Femur (tissue), 1 donor: ENCODE data around the gene UBE4B.
A peak's percentile ranks its signal among the peaks of the same experiment; 100 is the strongest.
"Not testable (repeated sequence)": the region's sequence is repeated elsewhere in the genome, so short reads cannot be mapped to it uniquely, and the experiment has no call there.

Experiments used
- DNase-seq: peaks from one replicate; pipeline ENCODE4 v3.0.0-alpha.2; 2017

Gene UBE4B

DNA sequence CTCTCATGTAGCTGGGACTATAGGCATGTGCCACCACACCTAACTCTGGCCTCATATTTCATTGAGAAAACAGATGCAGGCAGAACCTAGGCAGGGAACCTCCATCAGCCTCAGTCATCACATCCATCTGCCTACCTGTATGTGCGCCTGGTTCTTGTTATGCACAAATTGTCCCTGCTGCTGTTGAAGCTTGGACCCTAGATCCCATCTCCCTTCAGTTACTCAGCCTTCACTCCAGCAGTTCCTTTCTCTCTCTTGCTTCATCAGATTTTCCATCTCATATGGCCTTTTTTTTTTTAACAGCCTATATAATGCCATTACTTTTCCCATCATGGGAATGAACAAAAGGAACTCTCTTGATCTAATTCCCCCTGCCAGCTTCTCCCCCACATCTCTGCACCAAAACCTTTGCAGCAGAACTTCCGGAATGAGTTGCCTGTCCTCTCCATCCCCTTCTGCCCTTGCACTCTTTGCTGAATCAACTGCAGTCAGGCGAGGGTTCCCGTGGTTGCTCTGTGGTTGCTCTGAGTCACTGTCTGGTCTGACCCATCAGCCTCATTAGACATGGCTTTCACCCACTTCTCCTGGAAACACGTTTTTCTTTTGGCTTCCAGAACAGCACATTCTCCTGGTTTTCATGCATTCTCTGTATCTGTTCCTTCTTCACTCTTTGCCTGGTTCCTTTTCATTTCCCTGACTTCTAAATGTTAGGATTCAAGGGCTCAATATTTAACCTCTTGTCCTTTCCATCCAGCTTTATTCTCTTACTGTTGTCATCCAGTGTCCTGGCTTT is 41.5 kb downstream of the UBE4B start:
- peak; percentile 56 for DNase-seq

- DNase-seq, result no peak
Measured at GRCh38 chr1:10074852-10075730, 42.3 kb downstream of the UBE4B start.

DNA sequence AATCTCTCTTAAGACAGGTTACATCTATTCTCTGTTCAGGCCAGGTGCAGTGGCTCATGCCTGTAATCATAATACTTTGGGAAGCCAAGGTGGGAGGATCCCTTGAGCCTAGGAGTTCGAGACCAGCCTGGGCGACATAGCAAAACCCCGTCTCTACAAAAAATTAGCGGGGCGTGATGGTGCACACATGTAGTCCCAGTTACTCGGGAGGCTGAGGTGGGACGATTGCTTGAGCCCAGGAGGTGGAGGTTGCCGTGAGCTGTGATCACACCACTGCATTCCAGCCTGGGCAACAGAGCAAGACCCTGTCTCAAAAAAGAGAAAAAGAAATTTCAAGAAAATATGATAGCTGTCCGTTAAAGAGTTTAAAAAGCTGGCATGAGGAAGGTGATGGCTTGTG is 43.0 kb downstream of the UBE4B start:
- DNase-seq, result no peak

DNA sequence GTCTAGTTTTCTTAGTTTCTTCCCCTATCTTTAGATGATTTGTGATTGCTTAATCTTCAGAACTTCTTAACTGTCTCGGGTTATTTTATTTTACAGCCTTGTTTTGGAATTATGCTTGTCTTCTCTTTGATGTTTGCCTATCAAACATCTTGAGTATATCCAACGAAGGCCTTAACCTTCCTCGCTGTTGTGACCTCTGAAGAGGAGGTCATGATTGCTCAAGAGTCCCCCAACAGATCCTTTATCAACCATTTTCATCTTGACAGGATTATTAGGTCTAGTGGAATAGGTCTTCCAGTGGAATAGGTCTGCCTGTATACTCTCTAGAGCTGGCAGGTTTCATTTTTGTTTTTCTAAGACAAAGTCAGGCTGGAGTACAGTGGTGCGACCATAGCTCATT is 45.7 kb downstream of the UBE4B start:
- DNase-seq, result no peak

DNA sequence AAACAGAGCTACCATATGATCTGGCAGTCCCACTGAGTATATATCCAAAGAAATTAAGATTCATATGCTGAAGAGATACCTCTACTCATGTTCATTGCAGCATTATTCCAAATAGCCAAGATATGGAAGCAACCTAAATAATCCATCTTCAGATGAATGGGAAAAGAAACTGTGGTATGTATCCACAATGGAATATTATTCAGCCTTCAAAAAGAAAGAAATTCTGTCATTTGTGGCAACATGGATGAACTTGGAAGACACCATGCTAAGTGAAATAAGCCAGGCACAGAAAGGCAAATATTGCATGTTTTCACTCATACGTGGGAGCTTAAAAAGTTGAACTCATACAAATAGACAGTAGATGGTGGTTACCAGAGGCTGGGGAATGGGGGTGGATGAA is 47.8 kb downstream of the UBE4B start:
- DNase-seq, result no peak

- no peak for DNase-seq
Measured at GRCh38 chr1:10082785-10083479, 50.2 kb downstream of the UBE4B start.

DNA sequence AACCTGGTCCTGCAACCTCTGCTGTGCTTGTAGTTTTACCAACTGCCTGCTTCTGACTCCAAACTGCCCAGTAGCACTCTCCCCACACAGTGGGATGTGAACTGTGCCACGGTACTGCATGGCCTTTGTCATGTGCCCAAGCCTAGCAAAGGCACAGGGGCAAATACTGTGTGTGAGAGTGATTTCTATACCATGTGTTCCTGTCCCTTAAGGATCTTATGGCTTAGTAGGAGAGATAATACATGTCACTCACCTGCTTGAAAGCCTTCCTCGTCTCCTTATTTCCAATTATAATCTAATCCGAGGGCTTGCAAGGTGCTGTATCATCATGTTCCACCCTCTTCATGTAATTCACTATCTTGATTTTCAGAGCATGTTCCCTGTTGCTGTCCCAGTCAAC is 51.3 kb downstream of the UBE4B start:
- no peak for DNase-seq

DNA sequence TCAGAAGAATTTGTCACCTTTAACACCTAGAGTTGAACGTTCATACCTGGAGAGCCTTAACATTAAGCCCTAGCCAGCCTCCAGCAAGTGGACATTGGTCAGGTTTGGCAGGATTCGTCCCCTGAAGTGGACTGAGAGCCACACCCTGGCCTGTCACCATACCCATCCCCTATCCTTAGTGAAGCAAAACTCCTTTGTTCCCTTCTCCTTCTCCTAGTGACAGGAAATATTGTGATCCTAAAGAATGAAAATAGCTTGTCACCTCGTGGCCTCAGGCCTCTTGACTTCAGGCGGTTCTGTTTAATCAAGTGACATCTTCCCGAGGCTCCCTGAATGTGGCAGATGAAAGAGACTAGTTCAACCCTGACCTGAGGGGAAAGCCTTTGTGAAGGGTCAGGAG is 52.3 kb downstream of the UBE4B start:
- DNase-seq, result no peak

- DNase-seq, result no peak
Measured at GRCh38 chr1:10087210-10087609, 54.5 kb downstream of the UBE4B start.

GRCh38 chr1:10101929-10102328 is 69.2 kb downstream of the UBE4B start:
- DNase-seq, result no peak

DNA sequence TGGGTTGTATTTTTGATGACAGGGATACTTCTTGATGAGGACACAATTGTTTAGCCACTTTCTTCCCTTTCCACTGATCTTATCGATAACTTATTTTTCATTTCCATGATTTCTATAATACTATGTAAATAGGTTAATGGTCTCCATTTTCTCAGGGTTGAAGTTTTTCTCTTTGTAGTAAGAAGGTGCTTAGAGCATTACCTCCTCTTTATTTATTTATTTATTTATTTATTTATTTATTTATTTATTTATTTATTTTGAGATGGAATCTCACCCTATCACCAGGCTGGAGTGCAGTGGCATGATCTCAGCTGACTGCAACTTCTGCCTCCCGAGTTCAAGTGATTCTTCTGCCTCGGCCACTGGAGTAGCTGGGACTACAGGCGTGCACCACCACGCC is 70.4 kb downstream of the UBE4B start:
- no peak for DNase-seq

DNA sequence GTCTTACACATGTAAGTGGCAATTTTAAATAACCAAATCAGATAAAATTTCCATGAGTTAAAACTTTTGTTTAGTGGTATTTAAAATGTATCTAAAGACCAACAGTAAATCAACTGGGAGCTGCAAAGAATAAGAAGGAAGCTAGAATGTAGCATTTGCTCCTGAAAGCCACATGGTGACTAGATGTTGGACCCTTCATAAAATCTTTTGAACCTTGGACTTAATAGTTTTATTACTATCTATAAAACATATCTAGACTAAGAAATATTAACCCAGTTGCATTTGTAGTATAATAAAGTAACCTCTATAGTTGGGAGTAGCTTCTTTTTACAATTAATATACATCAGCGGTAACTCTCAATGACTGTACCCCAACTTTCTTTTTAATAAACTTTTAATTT is 72.1 kb downstream of the UBE4B start:
- no peak for DNase-seq

GRCh38 chr1:10105484-10105883 is 72.7 kb downstream of the UBE4B start:
- DNase-seq, result no peak

- no peak for DNase-seq
Measured at GRCh38 chr1:10106241-10106640, 73.5 kb downstream of the UBE4B start.

- DNase-seq, result no peak
Measured at GRCh38 chr1:10106756-10107475, 74.2 kb downstream of the UBE4B start.

GRCh38 chr1:10107476-10107847 is 74.7 kb downstream of the UBE4B start:
- not testable (repeated sequence) for DNase-seq

GRCh38 chr1:10108134-10108663 is 75.4 kb downstream of the UBE4B start:
- DNase-seq, result no peak

GRCh38 chr1:10108948-10109708 is 76.4 kb downstream of the UBE4B start:
- DNase-seq, result no peak

GRCh38 chr1:10113501-10113900 is 80.7 kb downstream of the UBE4B start:
- no peak for DNase-seq

DNA sequence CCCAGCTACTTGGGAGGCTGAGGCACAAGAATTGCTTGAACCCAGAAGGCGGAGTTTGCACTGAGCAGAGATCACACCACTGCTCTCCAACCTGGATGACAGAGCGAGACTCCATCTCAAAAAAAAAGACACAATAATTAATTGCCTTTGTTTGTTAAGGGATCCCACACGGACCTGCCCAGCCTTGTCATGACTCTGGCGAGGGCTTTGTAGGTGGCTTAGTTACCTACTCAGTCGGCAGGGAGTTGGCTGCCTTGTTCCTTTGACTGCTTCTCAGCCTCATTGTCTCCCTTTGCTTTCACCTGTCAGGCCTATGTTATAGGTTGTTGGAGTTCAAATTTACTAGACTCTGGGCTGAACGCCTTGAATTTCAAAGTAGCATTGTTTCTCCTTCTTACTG is 82.0 kb downstream of the UBE4B start:
- DNase-seq, result no peak

DNA sequence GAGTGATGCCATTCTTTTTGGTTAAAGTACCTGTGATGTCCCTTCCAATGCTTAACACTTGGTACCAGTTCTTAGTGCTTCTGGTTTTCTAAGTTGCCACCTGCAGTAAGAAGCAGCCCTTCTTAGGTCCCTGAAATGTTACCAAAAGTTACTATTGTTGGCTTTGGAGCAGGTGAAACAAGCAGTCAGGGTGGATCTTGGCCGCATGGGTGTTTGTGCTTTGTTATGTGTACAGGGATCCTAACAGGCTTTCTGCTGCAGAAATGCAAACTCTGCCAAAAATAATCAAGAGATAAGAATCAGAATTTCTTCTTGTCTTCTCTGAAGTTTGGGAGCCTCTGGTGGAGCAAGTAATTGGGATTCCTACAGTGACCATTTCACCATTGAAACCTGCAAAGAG is 84.4 kb downstream of the UBE4B start:
- DNase-seq, result no peak

DNA sequence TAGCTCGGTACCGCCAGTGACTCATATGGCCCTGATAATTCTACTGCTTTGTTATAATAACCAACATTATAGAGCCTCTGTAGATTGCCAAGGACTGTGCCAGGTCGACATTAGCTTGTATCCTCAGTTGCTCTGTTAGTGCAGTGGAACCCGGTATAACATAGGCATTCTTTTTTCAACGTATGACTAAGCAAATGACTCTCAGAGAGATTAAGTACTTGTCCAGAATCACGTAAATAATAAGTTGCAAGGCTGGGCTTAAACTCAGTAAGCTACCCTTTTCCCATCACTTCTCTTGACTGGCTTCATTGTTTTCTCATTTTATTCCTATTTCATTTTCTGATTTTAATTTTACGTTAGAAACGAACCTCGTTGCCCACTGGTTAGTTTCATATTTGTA is 85.1 kb downstream of the UBE4B start:
- no peak for DNase-seq
